Panc1 (cell line): ENCODE results near the gene MYADML2. TPM values are rescaled to one million over a fixed set of nuclear protein-coding genes. Genes with fewer than 3 reads are reported as not detected.

Source experiments
- ATAC-seq: fragments of 200-7000 bp; cut with Tn5 transposase; 2 replicates; pipeline ENCODE4 v1.9.1; 2020; ENCODE audit warnings: mild to moderate bottlenecking, moderate library complexity
- BruUV-seq: library from RNA; stranded (reverse); fragments of 400-500 nt; replicated peaks from 2 replicates; lab custom pipeline; 2021; lab: Mats Ljungman, UMichigan
- CTCF ChIA-PET: fragments of 300-600 bp; sonication (Branson Sonifier 250); formaldehyde crosslinking; loops from one replicate; lab custom pipeline; 2022; ENCODE audit warnings: antibody characterized with exemption; lab: Charles Lee
- POLR2A ChIA-PET: fragments of 300-600 bp; sonication (Branson Sonifier 250); formaldehyde crosslinking; loops from one replicate; lab custom pipeline; 2022; ENCODE audit warnings: antibody characterized with exemption; lab: Charles Lee
- DNase-seq: peaks from one replicate; pipeline ENCODE4 v3.0.0-alpha.2; 2010; ENCODE audit warnings: low read depth, low spot score
- H3K27ac ChIP-seq: 2 replicates; pipeline ENCODE4 v1.5.1; 2011; ENCODE audit warnings: mild to moderate bottlenecking, low read length, inconsistent platforms
- H3K27me3 ChIP-seq: fragments of 200-500 bp; sonication (Bioruptor generic); 2 replicates; pipeline ENCODE4 v1.6.0; 2014; ENCODE audit warnings: low read length, inconsistent platforms; ENCODE audit not compliant: control insufficient read depth, insufficient read depth
- H3K36me3 ChIP-seq: fragments of 200-500 bp; sonication (Bioruptor generic); 2 replicates; pipeline ENCODE4 v1.5.1; 2014; ENCODE audit warnings: inconsistent platforms, mild to moderate bottlenecking, low read length, moderate library complexity; ENCODE audit not compliant: control insufficient read depth, insufficient read depth
- H3K4me1 ChIP-seq: 2 replicates; pipeline ENCODE4 v1.5.1; 2011; ENCODE audit warnings: inconsistent platforms, mild to moderate bottlenecking, low read length, moderate library complexity; ENCODE audit not compliant: control insufficient read depth, insufficient read depth
- H3K4me3 ChIP-seq, 2 experiments: 2 replicates each; pipeline ENCODE4 v1.5.1; 2011 to 2012; ENCODE audit warnings: low read depth in 2 of 2, low read length in 2 of 2, mild to moderate bottlenecking in 2 of 2, inconsistent platforms in 1 of 2, moderate library complexity in 1 of 2
- H3K9me3 ChIP-seq: fragments of 200-500 bp; sonication (Bioruptor generic); 2 replicates; pipeline ENCODE4 v1.5.1; 2014; ENCODE audit warnings: low read depth, mild to moderate bottlenecking, inconsistent platforms, low read length, moderate library complexity; ENCODE audit not compliant: control insufficient read depth, insufficient read depth
- CTCF ChIP-seq: fragments of 450-650 bp; IDR thresholded peaks from 2 replicates; pipeline ENCODE4 v1.5.1; 2017; ENCODE audit warnings: mild to moderate bottlenecking
- POLR2AphosphoS5 ChIP-seq: IDR thresholded peaks from 2 replicates; pipeline ENCODE4 v1.6.1; 2012; ENCODE audit warnings: mild to moderate bottlenecking, low read depth, low read length, moderate library complexity
- REST ChIP-seq, 2 experiments: IDR thresholded peaks; 2 replicates each; pipeline ENCODE4 v1.6.1; 2011 to 2012; ENCODE audit warnings: low read depth in 2 of 2, control low read depth in 1 of 2, low read length in 1 of 2, mild to moderate bottlenecking in 1 of 2, moderate library complexity in 1 of 2; ENCODE audit not compliant: insufficient read depth in 1 of 2
- SIN3A ChIP-seq: IDR thresholded peaks from 2 replicates; pipeline ENCODE4 v1.6.1; 2012; ENCODE audit warnings: low read depth, mild to moderate bottlenecking, low read length, moderate library complexity, borderline replicate concordance; ENCODE audit not compliant: insufficient read depth
- TCF7L2 ChIP-seq: IDR thresholded peaks from 2 replicates; pipeline ENCODE4 v1.6.1; 2011; ENCODE audit warnings: mild to moderate bottlenecking, low read depth, low read length, inconsistent platforms
- in situ Hi-C: cut with HindIII; loops from 2 replicates; pipeline ENCODE4 v1.10.0; 2016; ENCODE audit warnings: low sequenced_read_pairs, low pct_unique_long_range_greater_than_20kb
- intact Hi-C: fragments of 100-400 bp; cut with micrococcal nuclease; formaldehyde crosslinking; loops from one replicate; pipeline ENCODE4 v1.10.0; 2022; ENCODE audit not compliant: unreplicated experiment
- total RNA-seq: library from RNA; stranded (reverse); gene quantifications from one replicate; pipeline ENCODE4 v1.2.1, GENCODE V29; 2021; ENCODE audit not compliant: unreplicated experiment

The MYADML2 gene
- total RNA-seq, 1 experiment from 2014 or later: not detected

- Histone ChIP-seq H3K27me3 (no peaks in the 10 kb centered on the region), H3K9me3 (no peaks in the 10 kb centered on the region), H3K27ac (peak overlapping the region; percentile 86), H3K4me1 (peaks cover 43% of the 10 kb centered on the region), H3K4me3 (peak overlapping the region; percentile 61 to 82), H3K36me3 (no peaks in the 10 kb centered on the region; the same call in 1 of the 2 replicates)
- intact Hi-C loops (no loop called here), in situ Hi-C loops (no loop called here)
- ChIA-PET CTCF (interaction anchor here (0.8 kb wide), 1 partner anchor 28 kb away, joined by 6 read pairs; no protein-coding TSS in a partner anchor), POLR2A (interaction anchor here (0.6 to 0.8 kb wide), 4 partner anchors 10 to 532 kb away, joined by 3 to 7 read pairs (median 3); partner anchors contain the start of gene BAHCC1)
- DNase-seq (no peak), ATAC-seq (peak; percentile 59)
- TF ChIP-seq POLR2AphosphoS5 (no peak; the same call in 1 of the 2 replicates), REST (IDR thresholded peaks at IDR 0.05; ENCODE audit: insufficient read depth in 1 of 2, low read depth in 2 of 2, low read length in 1 of 2) (no peak), CTCF (no peak), SIN3A (peak; percentile 73; the same call in 1 of the 2 replicates), TCF7L2 (no peak)
- BruUV-seq: TSS peak; percentile 60
These were observed 20.4 kb downstream of the MYADML2 start for GRCh38 chr17:81926451-81927151.

- H3K4me3 ChIP-seq: peak overlapping the region; percentile 61 to 82
- TF ChIP-seq POLR2AphosphoS5 (peak; percentile 18; the same call in 1 of the 2 replicates), TCF7L2 (no peak), REST (IDR thresholded peaks at IDR 0.05; ENCODE audit: insufficient read depth in 1 of 2, low read depth in 2 of 2, low read length in 1 of 2) (0 out of 4 replicates have a peak, but pooled peaks of 1 of the 2 experiments have one; percentile 37)
- H3K4me1 ChIP-seq: peaks cover 48% of the 10 kb centered on the region
- in situ Hi-C loops: no loop called here
- H3K27me3 ChIP-seq: no peaks in the 10 kb centered on the region
- DNase-seq (no peak), ATAC-seq (no peak)
- H3K27ac ChIP-seq: peak overlapping the region; percentile 86
- intact Hi-C loops: no loop called here
- ChIA-PET POLR2A (interaction anchor here (0.6 to 0.8 kb wide), 5 partner anchors 9 to 531 kb away, joined by 3 to 7 read pairs (median 3); partner anchors contain the start of gene BAHCC1), CTCF (interaction anchor here (0.8 kb wide), 1 partner anchor 28 kb away, joined by 6 read pairs; no protein-coding TSS in a partner anchor)
- peaks cover 2% of the 10 kb centered on the region; the same call in 1 of the 2 replicates for H3K36me3 ChIP-seq
- BruUV-seq: no TSS peak
- H3K9me3 ChIP-seq: no peaks in the 10 kb centered on the region
These were observed 21.1 kb downstream of the MYADML2 start for GRCh38 chr17:81925860-81926450.
